Stimulated activated CD4-positive, alpha-beta T cell treated with anti-CD3 and anti-CD28 coated beads, Interleukin-2, amount 100 ng/mL, for 48 hours (primary cell): Measurements from ENCODE around the gene IQUB.
"Not testable (repeated sequence)": the region's sequence is repeated elsewhere in the genome, so short reads cannot be mapped to it uniquely, and the experiment has no call there.

Source experiments
- DNase-seq, 2 donors: peaks; one replicate each; pipeline ENCODE4 v3.0.0-alpha.2; 2020

Gene IQUB

DNA sequence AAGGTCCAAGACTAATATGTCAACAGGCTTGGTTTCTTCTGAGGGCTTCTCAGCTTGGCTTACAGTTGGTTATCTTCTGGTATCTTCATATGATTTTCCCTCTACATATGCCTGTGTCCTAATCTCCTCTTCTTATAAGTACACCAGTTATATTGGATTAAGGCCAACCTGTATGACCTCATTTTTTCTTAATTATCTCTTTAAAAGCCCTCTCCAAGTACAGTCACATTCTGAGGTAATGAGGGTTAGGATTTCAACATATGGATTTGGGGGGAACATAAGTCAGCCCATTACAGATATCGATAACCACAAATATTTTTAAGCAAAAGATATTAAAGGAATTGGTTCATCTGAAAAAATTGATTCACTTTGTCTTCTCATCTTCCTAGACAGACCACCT lies 49.2 kb downstream of the IQUB start:
- no peak for DNase-seq

DNA sequence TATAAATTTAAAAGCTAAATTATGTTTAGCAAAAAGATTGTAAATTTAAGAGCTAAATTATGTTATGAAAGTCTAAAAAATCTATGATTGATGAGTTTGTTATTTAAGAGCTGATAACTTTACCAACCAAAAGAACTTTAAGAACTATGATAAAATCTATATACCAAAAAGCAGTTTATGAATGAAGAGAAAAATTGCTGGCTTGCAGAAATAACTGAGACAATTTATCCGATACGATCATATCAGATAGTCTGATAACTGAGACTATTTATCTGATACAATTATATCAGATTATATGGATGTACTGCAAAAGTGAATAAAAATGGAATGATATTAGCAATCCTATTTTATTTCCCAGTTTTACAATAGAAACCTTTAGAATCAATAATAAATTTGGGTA lies 50.2 kb downstream of the IQUB start:
- no peak for DNase-seq

DNA sequence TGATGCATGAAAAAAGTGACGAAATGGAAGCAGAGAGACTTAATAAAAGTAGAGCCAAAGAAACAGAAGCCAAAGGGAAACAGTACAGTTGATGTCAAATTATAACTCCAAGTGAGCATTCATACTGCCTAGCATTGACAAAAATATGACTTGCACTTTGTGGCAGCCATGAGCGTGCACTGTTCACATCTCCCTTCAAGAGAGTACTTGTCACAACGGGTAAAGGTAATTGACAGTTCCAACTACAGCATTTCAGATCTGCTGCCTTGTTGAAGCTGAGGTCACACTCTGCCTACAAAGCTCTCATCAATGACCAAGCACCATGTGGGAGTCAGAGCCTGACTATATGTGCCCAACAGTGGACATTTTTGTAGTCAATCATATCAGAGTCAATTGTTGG lies 54.3 kb downstream of the IQUB start:
- no peak for DNase-seq

DNA sequence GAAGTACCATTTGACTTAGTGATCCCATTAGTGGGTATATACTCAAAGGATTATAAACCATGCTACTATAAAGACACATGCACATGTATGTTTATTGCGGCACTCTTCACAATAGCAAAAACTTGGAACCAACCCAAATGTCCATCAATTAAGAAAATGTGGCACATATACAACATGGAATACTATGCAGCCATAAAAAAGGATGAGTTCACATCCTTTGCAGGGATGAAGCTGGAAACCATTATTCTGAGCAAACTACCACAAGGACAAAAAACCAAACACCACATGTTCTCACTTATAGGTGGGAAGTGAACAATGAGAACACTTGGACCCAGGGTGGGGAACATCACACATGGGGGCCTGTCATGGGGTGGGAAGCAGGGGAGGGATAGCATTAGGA lies 56.3 kb downstream of the IQUB start:
- DNase-seq: not testable (repeated sequence)

DNA sequence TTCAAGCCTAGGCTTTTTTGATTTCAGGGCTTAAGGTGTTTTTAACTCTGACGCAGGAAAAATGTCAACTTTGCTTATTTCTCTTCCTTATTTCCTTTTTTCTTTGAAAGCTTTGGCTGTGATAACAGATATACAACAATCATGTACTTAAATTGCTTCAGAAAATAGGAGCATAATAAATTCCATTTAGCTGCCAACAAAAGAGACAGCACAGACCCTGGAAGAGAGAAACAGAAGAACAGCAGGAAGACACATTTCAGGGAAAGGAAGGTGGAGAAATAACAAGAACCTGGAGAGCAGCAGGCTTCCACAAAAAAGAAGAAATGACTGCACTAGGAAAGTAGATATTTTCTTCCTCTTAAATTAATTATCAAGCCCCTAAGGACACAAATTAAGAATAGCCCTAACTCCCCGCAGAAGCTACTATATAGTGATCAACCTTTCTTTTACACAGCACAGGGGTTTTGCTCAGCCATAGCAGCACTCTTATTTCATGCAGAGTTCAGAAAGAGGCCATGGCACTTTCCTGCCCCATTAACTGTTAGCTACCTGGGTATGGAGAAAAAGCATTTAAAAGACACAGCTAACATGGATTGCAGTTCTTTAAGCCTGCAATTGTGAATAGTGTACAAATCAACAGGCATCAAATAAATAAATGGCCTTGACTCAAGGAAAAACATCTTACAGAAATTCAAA lies 61.5 kb downstream of the IQUB start:
- DNase-seq: no peak

DNA sequence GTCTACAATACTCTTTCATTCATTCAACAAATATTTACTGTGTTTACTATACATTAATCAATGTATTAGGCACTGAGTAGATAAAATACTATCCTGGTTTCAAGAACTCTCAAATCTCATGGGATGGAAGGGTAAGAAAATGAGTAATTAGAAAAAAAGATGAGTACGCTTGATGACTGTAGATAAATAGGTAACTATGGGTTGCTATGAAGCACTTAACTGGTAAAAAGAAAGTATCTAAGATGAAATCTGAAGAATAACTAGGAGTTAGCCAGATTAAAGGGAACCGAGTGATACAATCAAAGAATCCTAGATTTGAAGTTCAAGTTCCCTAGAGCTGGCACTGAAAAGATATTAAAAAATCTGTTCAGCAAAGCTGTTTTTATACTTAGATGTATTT lies 62.1 kb downstream of the IQUB start:
- DNase-seq: no peak

DNA sequence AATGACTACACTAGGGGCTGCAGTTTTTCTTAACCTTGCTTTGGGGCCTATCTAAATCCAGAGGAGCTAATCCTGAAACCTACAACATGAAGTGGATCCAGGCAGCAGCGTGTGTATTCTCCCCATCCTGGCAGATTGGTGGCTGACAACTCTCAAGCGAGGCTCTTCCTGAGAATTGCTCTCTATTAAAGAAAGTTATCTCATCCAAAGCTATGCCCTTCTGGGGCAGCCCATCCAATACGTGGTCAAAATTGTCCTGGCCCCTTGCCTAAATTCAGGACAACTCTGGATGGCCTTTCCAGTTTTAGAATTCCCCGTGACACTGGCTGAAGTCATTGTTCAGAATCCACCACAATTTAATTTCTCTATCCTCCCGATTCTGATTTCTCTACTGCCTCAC lies 66.1 kb downstream of the IQUB start:
- no peak for DNase-seq

DNA sequence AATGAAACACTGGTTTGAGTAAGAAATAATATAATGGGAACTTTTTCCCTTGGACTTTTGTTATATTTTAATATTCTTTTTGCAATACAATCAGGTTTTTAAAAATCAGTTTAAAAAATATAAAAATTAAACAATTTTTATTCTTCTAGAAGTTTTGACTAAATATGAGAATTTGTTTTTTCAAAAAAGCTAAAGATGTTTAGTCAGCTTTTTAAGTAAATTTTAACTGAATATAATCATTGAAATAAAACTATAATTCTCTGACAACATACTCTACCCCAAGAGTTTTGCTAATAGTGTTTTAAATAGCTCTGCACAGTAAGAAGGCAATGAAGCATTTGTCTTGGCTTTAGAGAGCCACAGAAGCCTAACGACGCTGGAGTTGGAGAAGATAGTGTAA lies 70.5 kb downstream of the IQUB start:
- DNase-seq: no peak

DNA sequence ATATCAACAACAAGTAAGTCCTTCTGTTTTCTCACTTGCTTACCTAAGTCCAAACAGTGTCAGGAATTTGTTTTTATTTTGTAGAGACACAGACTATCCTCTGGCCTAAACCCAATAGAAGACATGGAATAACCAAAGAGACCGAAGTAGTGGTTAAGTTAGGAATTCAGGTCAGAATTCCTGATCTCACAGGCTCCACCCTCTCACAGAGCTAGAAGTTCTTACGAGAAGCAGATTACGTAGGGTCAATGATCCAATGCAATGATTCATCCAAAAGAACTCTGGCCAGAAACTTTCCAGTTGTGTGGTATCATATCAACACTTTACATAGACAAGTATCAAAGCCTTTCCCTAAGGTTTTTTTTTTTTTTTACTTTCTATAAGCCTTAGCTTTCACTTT lies 73.8 kb downstream of the IQUB start:
- DNase-seq: no peak

DNA sequence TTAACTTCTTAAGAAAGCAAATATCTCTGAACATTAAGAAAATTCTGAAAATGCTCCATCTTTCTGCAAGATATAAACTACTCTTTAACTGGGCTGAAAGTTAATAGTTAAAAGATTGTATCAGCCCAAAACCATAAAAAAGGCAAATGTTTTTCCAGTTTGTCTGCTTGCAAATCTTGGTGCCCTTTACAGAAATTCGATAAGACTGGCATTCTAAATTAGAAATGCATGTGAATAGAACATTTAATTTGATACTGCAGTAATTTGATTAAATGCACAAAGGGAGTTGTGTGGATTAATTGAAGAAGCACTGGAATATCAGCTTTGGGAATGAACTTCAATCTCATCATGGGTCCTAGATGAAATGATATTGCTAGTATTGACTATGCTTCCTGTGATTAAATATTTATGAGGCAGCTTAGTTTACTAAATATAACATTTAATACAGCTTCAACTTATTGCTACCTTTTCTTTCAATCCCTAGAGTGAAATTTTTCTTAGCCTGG lies 78.4 kb downstream of the IQUB start:
- no peak for DNase-seq

DNA sequence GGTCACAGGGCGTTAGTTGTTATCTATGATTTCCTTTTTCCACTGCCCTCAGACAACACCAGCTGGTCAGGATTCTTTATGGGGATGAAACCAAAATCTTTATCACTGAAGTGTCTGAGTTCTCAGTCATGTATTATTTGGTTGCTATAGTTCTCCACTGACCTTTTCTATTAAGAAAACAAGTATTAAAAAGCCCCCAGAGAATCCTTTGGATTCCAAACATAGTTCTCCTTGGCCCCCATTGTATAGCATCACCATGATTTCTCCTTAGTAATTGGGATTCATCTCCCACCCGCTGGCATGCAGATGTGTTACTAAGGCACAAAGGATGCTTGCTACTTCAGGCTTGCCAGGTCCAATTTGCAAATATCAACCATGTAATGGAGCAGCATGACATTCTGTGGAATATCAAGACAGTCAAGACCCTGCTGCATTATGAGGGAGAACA lies 94.3 kb downstream of the IQUB start:
- DNase-seq: no peak

DNA sequence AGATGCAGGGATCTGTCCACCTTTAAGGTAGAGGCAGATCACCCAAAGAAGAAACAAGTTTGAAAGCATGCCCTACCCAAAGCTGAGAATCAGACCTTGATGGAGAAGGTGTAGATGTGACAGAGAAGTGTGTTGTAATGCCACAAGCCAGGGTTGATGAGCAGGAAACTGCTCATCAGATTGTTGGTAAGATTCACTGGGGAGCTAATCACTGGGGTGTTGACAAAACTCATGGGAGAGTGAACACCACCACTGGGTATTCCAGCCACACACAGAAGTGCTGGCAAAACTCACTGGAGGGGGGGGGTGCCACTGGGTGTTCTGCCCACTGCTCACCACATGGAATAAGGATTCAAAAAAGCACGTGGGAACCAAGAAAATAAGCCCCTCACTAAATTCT lies 95.2 kb downstream of the IQUB start:
- DNase-seq: no peak

DNA sequence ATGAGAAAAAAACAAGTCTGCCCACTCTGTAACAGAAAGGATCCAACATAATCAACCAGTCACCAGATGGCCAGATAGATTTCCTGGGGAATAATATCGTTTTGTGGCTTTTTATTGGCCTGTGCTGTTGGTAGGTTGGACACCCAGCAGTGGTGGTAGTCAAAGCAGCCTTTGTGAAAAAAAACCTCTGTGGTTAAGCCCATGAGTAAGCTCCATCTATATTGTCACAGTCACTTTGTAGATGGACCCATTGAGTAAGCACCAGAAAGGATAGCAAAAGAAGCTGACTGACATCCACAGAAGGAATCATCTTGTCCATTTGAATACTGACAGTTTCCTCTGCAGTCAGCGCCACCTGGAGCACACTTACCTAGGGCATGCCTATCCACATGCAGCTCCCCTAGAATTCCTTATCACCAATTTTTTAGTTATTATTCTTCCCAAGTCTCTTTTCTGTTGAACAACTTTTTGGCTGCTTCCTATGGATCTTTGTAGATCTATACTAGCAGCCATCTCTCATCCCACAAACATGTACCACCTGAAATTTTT lies 96.9 kb downstream of the IQUB start:
- no peak for DNase-seq

DNA sequence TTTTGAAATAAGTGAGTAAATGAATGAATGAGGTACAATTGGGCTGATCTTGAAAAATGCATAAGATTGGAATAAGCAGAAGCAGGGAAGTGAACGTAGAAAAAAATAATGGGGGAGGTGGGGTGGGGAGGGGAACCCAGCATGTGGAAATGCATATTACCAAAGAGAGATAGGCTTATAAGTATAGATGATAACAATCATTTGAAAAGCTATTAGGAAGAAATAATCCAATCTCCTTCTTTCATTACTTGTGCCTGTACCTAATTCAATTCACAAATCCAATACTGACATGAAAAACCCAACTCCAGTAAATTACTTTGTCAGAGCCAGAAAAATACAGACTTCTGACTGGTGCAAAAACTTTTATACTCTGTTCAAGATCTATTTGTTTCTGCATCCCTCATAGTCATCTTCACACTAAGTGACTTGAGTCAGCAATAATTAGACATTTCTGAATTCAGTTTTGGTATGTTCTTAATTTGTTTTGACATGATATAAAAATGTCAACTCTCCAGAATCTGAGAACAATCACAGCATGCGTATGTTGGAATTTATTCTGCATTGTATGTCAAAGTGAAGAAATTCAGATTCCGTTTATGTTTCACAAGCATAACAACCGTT lies 99.2 kb downstream of the IQUB start:
- no peak for DNase-seq

DNA sequence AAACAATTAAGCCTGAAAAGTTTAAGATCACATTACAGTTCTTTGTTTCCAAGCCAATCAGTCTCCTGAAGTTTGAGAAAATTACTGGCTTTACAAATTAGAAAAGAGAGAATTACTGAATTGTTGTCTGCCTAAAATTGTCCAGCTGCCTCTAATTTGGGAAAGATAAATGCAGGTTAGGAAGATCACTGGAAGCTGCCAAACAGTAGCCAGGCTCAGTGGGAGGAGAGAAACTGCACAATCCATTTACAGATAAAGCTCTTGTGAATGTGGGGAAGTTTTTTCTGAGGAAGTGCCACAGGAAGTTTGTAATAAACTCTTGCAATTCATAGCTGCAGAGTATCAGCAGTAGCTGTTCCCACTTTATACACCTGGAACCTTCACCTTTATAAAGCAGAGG lies 100.7 kb downstream of the IQUB start:
- DNase-seq: no peak

DNA sequence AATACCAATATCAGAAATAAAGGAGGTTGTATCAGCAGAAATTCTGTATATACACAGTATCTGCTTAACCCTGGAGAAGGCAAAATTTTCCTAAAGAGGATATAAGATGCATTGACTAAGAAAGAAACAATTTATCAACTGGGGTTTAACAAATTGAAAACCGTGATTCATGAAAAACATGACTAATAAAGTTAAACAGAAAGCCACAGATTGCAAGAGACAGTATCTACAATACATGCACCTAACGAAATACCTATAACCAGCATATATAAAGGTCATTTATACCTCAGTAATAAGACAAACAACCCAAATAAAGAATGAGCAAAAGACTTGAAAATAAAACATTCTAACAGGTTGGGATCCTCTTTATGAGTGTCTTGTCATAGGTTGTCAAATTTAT lies 101.8 kb downstream of the IQUB start:
- no peak for DNase-seq

DNA sequence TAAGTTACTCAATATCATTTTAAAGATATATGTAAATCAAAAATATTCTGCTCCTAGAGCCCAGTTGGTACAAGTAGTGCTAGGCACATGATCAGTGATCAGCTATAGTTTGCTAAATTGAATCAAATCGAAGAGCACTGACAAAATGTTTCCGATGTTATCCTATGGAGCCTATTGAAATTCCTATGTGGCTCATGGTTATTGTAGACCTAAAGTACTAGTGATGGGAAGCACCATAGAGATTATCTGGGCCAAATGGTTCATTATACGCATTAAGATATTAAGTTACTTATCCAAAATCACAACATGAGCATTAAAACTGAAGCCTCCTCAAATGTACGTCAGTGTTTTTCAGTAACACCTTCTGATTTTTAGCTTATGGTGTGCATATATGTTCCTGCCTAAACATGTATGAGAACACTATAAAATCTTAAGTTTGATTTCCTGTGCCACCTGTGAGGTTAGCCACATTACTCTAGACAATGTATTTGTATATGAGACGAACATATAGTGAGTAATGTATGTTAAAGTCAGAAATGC lies 103.2 kb downstream of the IQUB start:
- DNase-seq: no peak

DNA sequence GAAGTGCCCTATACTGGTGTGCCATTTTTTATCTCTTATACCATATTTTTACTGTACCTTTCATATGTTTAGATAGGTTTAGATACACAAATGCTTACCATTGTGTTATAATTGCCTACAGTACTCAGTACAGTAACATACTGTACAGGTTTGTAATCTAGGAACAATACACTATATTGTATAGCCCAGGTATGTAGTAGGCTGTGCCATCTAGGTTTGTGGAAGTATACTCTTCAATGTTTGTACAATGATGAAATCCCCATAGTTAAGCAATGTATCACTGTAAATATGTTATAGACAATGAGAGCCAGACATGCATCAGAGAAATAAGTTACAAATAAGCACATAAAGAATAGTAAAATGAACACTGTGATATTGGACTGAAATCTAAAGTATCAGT lies 109.1 kb downstream of the IQUB start:
- DNase-seq: no peak

DNA sequence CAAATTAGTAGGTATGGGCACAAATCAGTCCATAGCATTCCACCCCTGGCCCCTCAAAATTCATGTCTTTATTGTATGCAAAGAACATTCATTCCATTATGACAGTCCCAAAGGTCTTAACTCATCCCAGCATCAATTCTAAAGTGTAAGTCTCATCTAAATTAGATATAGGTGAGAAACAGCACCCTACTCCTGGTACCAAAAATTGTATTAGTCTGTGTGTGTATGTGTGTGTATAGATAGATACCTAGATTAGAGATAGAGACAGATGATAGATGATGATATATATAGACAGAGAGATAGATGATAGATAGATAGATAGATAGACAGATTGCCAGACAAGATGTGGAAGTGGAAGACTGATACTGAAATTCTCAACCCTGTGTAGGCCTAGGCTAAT lies 109.9 kb downstream of the IQUB start:
- DNase-seq: no peak

DNA sequence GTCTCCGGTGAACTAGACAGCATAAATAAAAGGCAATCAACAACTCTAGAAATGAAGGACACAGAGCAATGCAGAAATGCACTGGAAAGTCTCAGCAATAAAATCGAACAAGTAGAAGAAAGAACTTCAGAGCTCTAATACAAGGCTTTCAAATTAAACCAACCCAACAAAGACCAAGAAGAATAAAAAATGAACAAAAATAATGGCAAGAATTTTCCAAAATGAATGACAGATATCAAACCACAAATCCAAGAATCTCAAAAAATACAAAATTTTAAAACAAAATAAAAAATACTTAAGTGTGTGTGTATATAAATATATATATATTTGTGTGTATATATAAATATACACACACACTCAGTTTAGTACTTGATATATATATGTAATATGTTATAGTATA lies 110.8 kb downstream of the IQUB start:
- DNase-seq: no peak

DNA sequence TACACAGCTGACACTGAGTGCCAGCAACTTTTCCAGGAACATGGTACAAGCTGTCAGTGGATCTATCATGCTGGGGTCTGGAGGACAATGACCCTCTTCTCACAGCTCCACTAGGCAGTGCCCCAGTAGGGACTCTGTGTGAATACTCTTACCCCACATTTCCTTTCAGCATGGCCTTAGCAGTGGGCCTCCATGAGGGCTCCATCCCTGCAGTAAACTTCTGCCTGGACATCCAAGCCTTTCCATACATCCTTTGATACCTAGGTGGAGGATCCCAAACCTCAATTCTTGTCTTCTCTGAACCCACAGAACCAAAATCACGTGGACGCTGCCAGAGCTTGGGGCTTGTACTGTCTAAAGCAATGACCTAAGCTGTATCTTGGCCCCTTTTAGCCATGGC lies 116.8 kb downstream of the IQUB start:
- no peak for DNase-seq

DNA sequence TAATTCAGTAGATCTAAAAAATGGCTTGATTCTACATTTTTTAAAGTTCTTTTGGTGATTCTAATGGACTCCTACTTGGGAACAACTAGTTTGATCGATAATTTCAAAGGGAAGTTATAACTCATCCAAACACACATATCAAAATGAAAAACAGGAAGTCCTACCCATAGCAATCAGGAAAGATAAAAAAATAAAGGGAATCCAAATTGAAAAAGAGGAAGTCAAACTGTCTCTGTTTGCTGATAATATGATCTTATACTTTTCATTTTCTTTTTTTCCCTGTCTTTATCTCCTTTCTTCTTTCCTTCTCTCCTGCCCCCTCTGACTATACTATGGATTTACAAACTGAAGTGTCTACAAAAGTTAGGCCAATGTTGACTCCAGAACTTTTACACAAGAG lies 118.8 kb downstream of the IQUB start:
- no peak for DNase-seq

DNA sequence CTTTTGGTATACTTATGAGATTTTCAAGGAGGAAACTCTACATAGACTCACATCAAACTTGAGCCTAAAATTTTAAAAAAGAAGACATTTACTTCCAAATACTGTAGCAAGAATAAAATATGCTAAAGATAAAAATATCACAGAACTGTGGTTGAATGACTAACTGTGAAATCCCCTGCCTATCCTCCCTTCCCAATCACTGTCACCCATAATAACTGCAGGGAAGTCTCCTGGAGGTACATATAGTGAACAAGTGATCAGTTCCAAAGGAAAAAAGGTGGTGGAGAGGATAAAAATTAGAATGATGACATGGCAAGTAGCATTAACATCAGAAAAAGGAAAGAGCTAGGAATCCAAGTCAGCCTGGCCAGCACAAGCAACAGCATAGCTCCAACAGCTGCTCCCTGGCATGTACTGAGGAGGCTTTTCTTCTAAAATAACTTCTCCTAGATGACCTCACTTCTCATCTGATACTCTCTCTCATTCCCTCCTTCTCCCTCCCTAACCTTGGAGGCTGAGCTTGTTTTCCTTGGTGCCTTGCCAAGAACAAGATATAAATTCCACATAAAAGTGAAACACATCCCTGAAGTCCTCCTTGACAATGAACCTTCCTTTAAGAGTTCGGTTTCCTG lies 124.0 kb downstream of the IQUB start:
- no peak for DNase-seq

DNA sequence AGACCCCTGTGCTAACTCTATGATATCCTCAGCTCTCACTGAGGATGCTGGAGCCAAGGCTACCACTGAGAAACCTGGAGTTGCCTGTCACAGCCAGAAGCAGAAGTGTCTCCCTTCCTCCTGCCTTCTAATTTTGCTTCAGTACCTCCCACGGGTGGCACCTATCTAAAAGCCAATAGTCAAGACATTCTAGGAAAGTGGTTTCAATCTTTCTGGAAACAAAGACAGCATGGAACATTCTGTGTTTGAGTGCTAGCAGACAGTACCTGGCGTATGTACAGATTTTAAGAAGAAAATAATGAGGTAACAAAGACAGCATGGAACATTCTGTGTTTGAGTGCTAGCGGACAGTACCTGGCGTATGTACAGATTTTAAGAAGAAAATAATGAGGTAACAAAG lies 126.4 kb downstream of the IQUB start:
- DNase-seq: not testable (repeated sequence)
